Caco-2 (cell line): Measurements from ENCODE around the gene BOD1. TPM values are rescaled to one million over a fixed set of nuclear protein-coding genes. Genes with fewer than 3 reads are reported as not detected.

Experiments used
- Bru-seq: library from RNA; stranded (reverse); fragments of 400-500 nt; gene quantifications from one replicate; lab custom pipeline; 2021; lab: Mats Ljungman, UMichigan
- BruChase-seq, 2 experiments: library from RNA; stranded (reverse); fragments of 400-500 nt; gene quantifications; one replicate each; lab custom pipeline; 2021; lab: Mats Ljungman, UMichigan
- BruUV-seq: library from RNA; stranded (reverse); fragments of 400-500 nt; replicated peaks from 2 replicates; lab custom pipeline; 2021; lab: Mats Ljungman, UMichigan
- CTCF ChIA-PET: fragments of 300-600 bp; sonication (Branson Sonifier 250); formaldehyde crosslinking; loops from one replicate; lab custom pipeline; 2022; ENCODE audit warnings: antibody characterized with exemption; lab: Charles Lee
- POLR2A ChIA-PET: fragments of 300-600 bp; sonication (Branson Sonifier 250); formaldehyde crosslinking; loops from one replicate; lab custom pipeline; 2022; ENCODE audit warnings: antibody characterized with exemption; lab: Charles Lee
- DNase-seq, 2 experiments: peaks; one replicate each; pipeline versions ENCODE4 v3.0.0 to v3.0.0-alpha.2; 2020 to 2022
- H3K27me3 ChIP-seq: replicated peaks from 2 replicates; pipeline ENCODE4 v1.6.0; 2011; ENCODE audit warnings: low read length; ENCODE audit not compliant: control insufficient read depth, insufficient read depth
- H3K36me3 ChIP-seq: 2 replicates; pipeline ENCODE4 v1.5.1; 2011; ENCODE audit warnings: low read length; ENCODE audit not compliant: control insufficient read depth, insufficient read depth
- H3K4me1 ChIP-seq: fragments of 250-450 bp; sonication (Bioruptor Pico); 2 replicates; pipeline ENCODE4 v1.5.1; 2020; ENCODE audit warnings: mild to moderate bottlenecking
- H3K4me3 ChIP-seq: 2 replicates; pipeline ENCODE4 v1.5.1; 2011; ENCODE audit warnings: low read depth, mild to moderate bottlenecking, control low read depth, low read length
- H3K9me3 ChIP-seq: fragments of 250-450 bp; sonication (Bioruptor Pico); 2 replicates; pipeline ENCODE4 v1.5.1; 2020; ENCODE audit warnings: mild to moderate bottlenecking, moderate library complexity
- H3K27ac Mint-ChIP-seq: one replicate; pipeline ENCODE4 v1.8.0; 2022; ENCODE audit warnings: mixed read lengths; ENCODE audit not compliant: unreplicated experiment
- H3K27me3 Mint-ChIP-seq: one replicate; pipeline ENCODE4 v1.8.0; 2022; ENCODE audit warnings: mixed read lengths; ENCODE audit not compliant: insufficient read depth, unreplicated experiment
- H3K36me3 Mint-ChIP-seq: one replicate; pipeline ENCODE4 v1.8.0; 2022; ENCODE audit warnings: mild to moderate bottlenecking, mixed read lengths; ENCODE audit not compliant: insufficient read depth, unreplicated experiment
- H3K4me1 Mint-ChIP-seq: one replicate; pipeline ENCODE4 v1.8.0; 2022; ENCODE audit warnings: low read depth, mixed read lengths; ENCODE audit not compliant: unreplicated experiment
- H3K4me3 Mint-ChIP-seq: one replicate; pipeline ENCODE4 v1.8.0; 2022; ENCODE audit warnings: mild to moderate bottlenecking, moderate library complexity, mixed read lengths; ENCODE audit not compliant: unreplicated experiment
- H3K9me3 Mint-ChIP-seq: one replicate; pipeline ENCODE4 v1.8.0; 2022; ENCODE audit warnings: mixed read lengths; ENCODE audit not compliant: unreplicated experiment
- CTCF ChIP-seq, 2 experiments: fragments of 200-600 bp in 1 of 2; IDR thresholded peaks; 1 replicate in 1 of 2; 2 replicates in 1 of 2; pipeline versions ENCODE4 v1.5.1 to v1.8.0; 2011 to 2022; ENCODE audit warnings: antibody characterized with exemption in 1 of 2, control low read depth in 1 of 2, inconsistent platforms in 1 of 2, low read depth in 1 of 2, low read length in 1 of 2, mild to moderate bottlenecking in 1 of 2, moderate library complexity in 1 of 2; ENCODE audit not compliant: insufficient read depth in 1 of 2, severe bottlenecking in 1 of 2, unreplicated experiment in 1 of 2
- intact Hi-C: fragments of 100-400 bp; cut with micrococcal nuclease; formaldehyde crosslinking; loops from one replicate; pipeline ENCODE4 v1.10.0; 2022; ENCODE audit not compliant: unreplicated experiment
- long read RNA-seq: library from polyadenylated mRNA; stranded (forward); transcript quantifications from one replicate; pipeline ENCODE4 v2.0.0, GENCODE V29; 2022
- total RNA-seq: library from RNA; stranded (reverse); gene quantifications from 2 replicates; pipeline ENCODE4 v1.2.3, GENCODE V29; 2022

Gene BOD1
- total RNA-seq (111 and 120 TPM in 2 replicates), Bru-seq, nascent RNA (percentile 96 among the genes with signal in this experiment), BruChase-seq, experiment 1, labeled RNA remaining after a 2-hour chase (percentile 93 among the genes with signal in this experiment), BruChase-seq, experiment 2, labeled RNA remaining after a 6-hour chase (percentile 96 among the genes with signal in this experiment)
- long read RNA-seq, transcript BOD1-202 (4 exons, 1,562 nt) = major isoform, 105 of 121 reads
- long read RNA-seq, partial matches to known transcripts = 2 of 121 reads
- long read RNA-seq, other reads (novel, unspliced or antisense) = 11 of 121 reads

DNA sequence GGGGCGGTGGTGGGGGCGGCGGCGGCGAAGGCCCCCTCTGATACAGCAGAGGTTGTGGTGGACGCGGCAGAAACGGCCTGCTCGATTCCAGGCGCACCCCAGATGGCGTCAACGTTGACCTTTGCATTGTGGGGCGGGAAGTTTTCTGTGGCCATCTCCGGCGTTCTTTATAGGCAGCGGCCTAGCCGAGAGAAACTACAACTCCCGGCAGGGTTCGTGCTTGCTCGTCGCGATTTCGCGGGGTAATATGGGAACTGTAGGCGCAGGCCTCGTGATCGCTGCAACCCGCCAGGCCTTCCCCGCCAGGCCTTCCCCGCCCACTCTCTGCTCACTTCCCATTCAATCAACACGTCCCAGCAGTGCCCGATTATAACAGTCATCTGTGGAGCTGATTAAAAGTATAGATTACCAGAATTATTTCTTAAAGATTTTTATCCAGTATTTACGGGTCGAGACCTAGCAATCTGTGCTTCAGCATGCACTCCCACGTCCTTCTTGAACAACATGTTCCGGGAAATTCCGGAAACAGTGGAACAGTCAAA lies at the start of gene BOD1:
TSS of gene BOD1 (minus strand) at position 74 of the 542 bp plus-strand sequence. CDS start 214 bp downstream, outside the sequence.
- no peaks in the 10 kb centered on the region for H3K9me3 ChIP-seq
- H3K4me3 ChIP-seq = peak within 1 kb of the TSS; percentile 90
- CTCF ChIA-PET = interaction anchor here (0.6 to 2.2 kb wide), 27 partner anchors 8 to 910 kb away, joined by 3 to 18 read pairs (median 5); partner anchors contain the start of genes CPEB4 and NSG2
- H3K27me3 ChIP-seq = no peaks in the 10 kb centered on the region
- intact Hi-C loops = loop anchor here (2.0 kb wide), 3 partner anchors 150 to 288 kb away; partner anchors contain the start of gene STC2
- H3K4me1 Mint-ChIP-seq = peaks cover 23% of the 10 kb centered on the region
- peaks cover 20% of the 10 kb centered on the region for H3K4me1 ChIP-seq
- DNase-seq = peak; percentile 97 to 98
- H3K36me3 Mint-ChIP-seq = peaks cover 20% of the 10 kb centered on the region
- no peaks in the 10 kb centered on the region for H3K27me3 Mint-ChIP-seq
- no peaks in the 10 kb centered on the region for H3K9me3 Mint-ChIP-seq
- POLR2A ChIA-PET = interaction anchor here (0.6 to 2.1 kb wide), 7 partner anchors 28 to 1334 kb away, joined by 3 to 14 read pairs (median 4); partner anchors contain the start of genes CPEB4 and STC2
- no TSS peak for BruUV-seq
- H3K36me3 ChIP-seq = peaks cover 1% of the 10 kb centered on the region
- no peak for TF ChIP-seq CTCF (IDR thresholded peaks at IDR 0.05; ENCODE audit: insufficient read depth in 1 of 2, low read depth in 1 of 2, low read length in 1 of 2, severe bottlenecking in 1 of 2, unreplicated experiment in 1 of 2)
- peak within 1 kb of the TSS; percentile 94 for H3K27ac Mint-ChIP-seq
- peak within 1 kb of the TSS; percentile 89 for H3K4me3 Mint-ChIP-seq

DNA sequence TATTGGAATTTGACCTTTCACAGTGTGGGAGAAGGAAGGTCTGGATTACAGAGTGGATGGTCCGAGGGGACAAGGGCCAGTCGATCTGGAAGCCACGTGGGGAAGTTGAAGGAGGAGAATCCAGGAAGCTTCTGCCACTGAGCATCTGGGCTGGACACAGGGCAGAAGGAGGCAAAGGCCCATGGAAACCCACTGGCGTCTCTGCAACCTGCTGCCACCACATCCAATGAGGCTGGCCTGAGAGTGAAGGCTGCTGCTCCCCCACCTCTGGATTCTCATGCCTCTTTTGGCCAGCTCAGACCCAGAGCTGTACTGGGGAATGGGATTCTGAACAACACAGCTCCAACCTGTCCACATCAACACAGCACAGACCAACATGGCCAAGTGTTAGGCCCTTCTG lies 48.9 kb upstream of the BOD1 start:
- Mint-ChIP-seq H3K36me3 (no peaks in the 10 kb centered on the region), H3K4me1 (peaks cover 8% of the 10 kb centered on the region), H3K27ac (no peak overlapping the region), H3K9me3 (peaks cover 10% of the 10 kb centered on the region), H3K4me3 (no peak overlapping the region), H3K27me3 (no peaks in the 10 kb centered on the region)
- no peaks in the 10 kb centered on the region for H3K27me3 ChIP-seq
- ChIA-PET CTCF (no interaction called here), POLR2A (no interaction called here)
- DNase-seq = no peak
- no TSS peak for BruUV-seq
- no peaks in the 10 kb centered on the region for H3K36me3 ChIP-seq
- intact Hi-C loops = no loop called here
- peaks cover 3% of the 10 kb centered on the region; the same call in 1 of the 2 replicates for H3K9me3 ChIP-seq
- H3K4me3 ChIP-seq = no peak overlapping the region
- TF ChIP-seq CTCF (IDR thresholded peaks at IDR 0.05; ENCODE audit: insufficient read depth in 1 of 2, low read depth in 1 of 2, low read length in 1 of 2, severe bottlenecking in 1 of 2, unreplicated experiment in 1 of 2) = no peak
- peaks cover 12% of the 10 kb centered on the region; the same call in 1 of the 2 replicates for H3K4me1 ChIP-seq

DNA sequence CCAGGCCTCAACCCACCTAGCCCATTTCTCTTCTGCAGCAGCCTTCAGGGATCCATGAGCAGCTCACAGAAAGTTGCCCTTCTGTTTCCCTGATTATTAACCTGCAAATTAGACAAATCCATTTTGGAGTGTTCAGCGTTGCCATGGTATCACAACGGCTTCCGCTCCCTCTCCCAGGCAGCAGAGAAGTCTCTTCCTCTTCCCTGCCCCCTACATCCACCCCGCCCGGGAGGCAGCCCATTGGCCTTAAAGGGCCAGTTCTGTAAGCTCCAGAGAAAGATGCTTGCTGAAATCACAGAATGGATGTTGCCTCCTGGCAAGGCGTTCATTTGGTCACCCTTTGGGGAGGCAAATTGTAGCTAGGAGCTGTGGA lies 47.7 kb upstream of the BOD1 start:
- no peak overlapping the region for H3K27ac Mint-ChIP-seq
- Histone ChIP-seq H3K4me3 (no peak overlapping the region), H3K27me3 (no peaks in the 10 kb centered on the region), H3K9me3 (peaks cover 3% of the 10 kb centered on the region; the same call in 1 of the 2 replicates), H3K4me1 (peaks cover 12% of the 10 kb centered on the region; the same call in 1 of the 2 replicates), H3K36me3 (no peaks in the 10 kb centered on the region)
- H3K36me3 Mint-ChIP-seq = no peaks in the 10 kb centered on the region
- POLR2A ChIA-PET = no interaction called here
- H3K9me3 Mint-ChIP-seq = peaks cover 10% of the 10 kb centered on the region
- intact Hi-C loops = no loop called here
- no TSS peak for BruUV-seq
- CTCF ChIA-PET = no interaction called here
- no peak for DNase-seq
- no peak overlapping the region for H3K4me3 Mint-ChIP-seq
- peaks cover 8% of the 10 kb centered on the region for H3K4me1 Mint-ChIP-seq
- no peak for TF ChIP-seq CTCF (IDR thresholded peaks at IDR 0.05; ENCODE audit: insufficient read depth in 1 of 2, low read depth in 1 of 2, low read length in 1 of 2, severe bottlenecking in 1 of 2, unreplicated experiment in 1 of 2)
- no peaks in the 10 kb centered on the region for H3K27me3 Mint-ChIP-seq
